ENCODE data around the gene NPAS3.

NPAS3 gene

GRCh38 chr14:32938719-32939253 lies at the start of gene NPAS3:
NPAS3 (plus strand) TSS chr14:32938879.
- DNase-seq: no peak

GRCh38 chr14:32896979-32897697 lies 41.5 kb upstream of the NPAS3 start:
- DNase-seq: no peak

- no peak for DNase-seq
Measured at GRCh38 chr14:32897698-32898064, 41.0 kb upstream of the NPAS3 start.

GRCh38 chr14:32898876-32899275 lies 39.8 kb upstream of the NPAS3 start:
- DNase-seq: no peak

- no peak for DNase-seq
Measured at GRCh38 chr14:32900547-32900946, 38.1 kb upstream of the NPAS3 start.

- DNase-seq: no peak
Measured at GRCh38 chr14:32905013-32905412, 33.7 kb upstream of the NPAS3 start.

GRCh38 chr14:32906672-32907071 lies 32.0 kb upstream of the NPAS3 start:
- no peak for DNase-seq

- no peak for DNase-seq
Measured at GRCh38 chr14:32908196-32909084, 30.2 kb upstream of the NPAS3 start.

- DNase-seq: no peak
Measured at GRCh38 chr14:32913725-32914124, 25.0 kb upstream of the NPAS3 start.

- DNase-seq: no peak
Measured at GRCh38 chr14:32914391-32914790, 24.3 kb upstream of the NPAS3 start.

- DNase-seq: no peak
Measured at GRCh38 chr14:32920696-32921276, 17.9 kb upstream of the NPAS3 start.

- no peak for DNase-seq
Measured at GRCh38 chr14:32925439-32925838, 13.2 kb upstream of the NPAS3 start.

- DNase-seq: no peak
Measured at GRCh38 chr14:32932302-32932913, 6.3 kb upstream of the NPAS3 start.

- DNase-seq: no peak
Measured at GRCh38 chr14:32932914-32933628, 5.6 kb upstream of the NPAS3 start.

GRCh38 chr14:32933629-32934072 lies 5.0 kb upstream of the NPAS3 start:
- no peak for DNase-seq

GRCh38 chr14:32934073-32934880 lies 4.4 kb upstream of the NPAS3 start:
- no peak for DNase-seq

GRCh38 chr14:32934881-32935633 lies 3.6 kb upstream of the NPAS3 start:
- no peak for DNase-seq

- no peak for DNase-seq
Measured at GRCh38 chr14:32939254-32940065, 781 bp downstream of the NPAS3 start.

GRCh38 chr14:32940066-32940651 lies 1.5 kb downstream of the NPAS3 start:
- no peak for DNase-seq

All from NCI-H1048 (cell line).